Activated CD8-positive, alpha-beta memory T cell treated with anti-CD3 and anti-CD28 coated beads, Interleukin-2, amount 50 U/mL, for 24 hours (primary cell): ENCODE measurements around the gene DPPA5.
A peak's percentile ranks its signal among the peaks of the same experiment; 100 is the strongest.
"Not testable (repeated sequence)": the region's sequence is repeated elsewhere in the genome, so short reads cannot be mapped to it uniquely, and the experiment has no call there.

Experiments used
- DNase-seq: peaks from one replicate; pipeline ENCODE4 v3.0.0-alpha.2; 2020; ENCODE audit errors: extremely low read depth

The DPPA5 gene

DNA sequence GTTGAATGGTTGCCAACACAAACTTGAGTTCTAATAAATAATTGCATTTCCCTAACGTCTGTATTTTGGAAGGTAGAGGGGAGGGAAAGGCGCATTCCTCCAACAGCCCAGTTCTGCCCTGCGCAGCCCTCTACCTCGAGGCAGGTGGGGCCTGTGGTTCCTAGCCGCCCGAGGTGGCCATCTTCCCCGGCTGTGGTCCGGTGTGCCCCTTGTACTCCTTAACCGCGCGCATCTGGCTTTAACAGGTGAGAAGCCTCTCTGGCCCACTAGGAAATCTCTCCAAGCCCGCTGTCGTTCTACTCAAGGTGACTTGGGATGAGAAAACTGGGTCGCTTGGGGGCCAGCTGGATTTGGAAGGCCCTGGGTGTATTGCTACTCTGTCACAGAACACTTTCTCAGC is 10.0 kb upstream of the DPPA5 start:
- no peak for DNase-seq

DNA sequence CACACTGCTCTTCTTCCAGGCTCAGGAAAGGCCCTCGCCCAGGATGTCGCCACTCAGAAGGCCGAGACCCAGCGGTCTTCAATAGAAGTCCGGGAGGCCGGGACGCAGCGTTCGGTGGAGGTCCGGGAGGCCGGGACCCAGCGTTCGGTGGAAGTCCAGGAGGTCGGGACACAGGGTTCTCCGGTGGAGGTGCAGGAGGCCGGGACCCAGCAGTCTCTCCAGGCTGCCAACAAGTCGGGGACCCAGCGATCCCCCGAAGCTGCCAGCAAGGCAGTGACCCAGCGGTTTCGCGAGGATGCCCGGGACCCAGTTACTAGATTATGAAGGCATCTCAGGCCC is 9.4 kb upstream of the DPPA5 start:
- DNase-seq = no peak

DNA sequence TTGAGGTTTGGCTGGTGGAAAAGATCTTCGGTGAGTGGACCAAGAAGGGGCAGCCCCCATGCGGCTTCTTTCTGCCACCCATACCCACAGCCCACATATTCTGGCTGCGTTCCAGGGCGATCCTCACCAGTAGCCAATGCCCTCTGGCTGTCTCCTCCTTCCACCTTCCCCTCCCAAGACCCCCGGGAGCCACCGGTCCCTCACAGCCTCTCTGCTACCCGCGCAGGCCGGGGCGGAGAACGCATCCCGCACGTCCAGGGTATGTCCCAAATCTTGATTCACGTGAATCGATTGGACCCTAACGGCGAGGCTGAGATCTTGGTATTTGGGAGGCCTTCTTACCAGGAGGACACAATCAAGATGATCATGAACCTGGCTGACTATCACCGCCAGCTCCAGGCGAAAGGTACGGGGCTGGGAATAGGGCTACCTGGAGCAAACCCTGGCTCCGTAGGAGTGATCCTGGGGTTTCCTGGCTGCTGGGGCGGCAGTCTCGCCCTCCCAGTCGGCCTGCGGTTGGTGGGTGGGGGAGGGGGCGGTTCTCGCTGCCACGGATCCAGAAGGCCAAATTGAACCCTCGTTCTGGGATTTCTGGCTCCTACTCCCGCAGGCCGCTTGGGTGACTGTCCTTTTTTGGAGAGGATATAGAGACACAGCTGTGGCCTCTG is 8.9 kb upstream of the DPPA5 start:
- DNase-seq = no peak

DNA sequence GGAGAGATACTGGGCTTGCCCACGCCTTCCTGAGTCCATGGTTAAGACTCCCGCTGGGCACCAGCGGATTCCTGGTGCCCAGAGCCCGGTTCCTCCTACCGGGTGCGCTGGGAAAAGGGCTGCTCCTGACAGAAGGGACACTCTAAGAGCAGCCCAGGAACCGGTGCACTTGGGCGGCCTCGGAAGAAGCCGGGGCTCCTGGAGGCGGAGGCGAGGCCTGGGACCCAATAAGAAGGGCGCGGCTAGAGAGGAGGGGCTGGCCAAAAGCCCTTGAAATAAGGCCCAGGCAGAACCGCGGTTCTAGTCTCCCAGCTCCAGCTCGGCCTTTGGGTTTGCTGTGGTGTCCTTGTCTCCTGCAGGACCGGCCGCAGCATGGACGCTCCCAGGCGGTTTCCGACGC is 8.3 kb upstream of the DPPA5 start, which contains the start of gene KHDC3L:
Gene KHDC3L, plus strand, starts transcription at position 301 of the 400 bp plus-strand sequence. Its CDS starts 72 bp downstream, at position 373.
- no peak for DNase-seq

DNA sequence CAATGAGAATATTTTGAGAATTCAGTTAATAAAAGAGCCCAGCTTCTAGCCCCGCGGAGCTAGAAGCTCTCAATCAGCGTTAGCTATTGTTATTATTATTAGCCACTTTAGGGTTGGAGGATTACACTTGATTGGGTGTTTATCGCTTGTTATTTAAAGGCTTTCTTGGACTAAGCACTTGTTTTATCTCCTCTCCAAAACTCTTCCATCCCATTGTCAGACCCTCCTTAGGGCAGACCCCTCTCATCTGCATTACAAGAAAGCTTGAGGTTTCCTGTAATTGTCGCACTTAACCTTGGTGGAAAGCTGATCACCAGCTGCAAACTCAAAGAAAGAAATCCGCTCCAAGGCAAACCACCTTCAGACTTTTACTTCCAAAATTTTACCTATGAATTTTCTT is 4.8 kb downstream of the DPPA5 start:
- no peak for DNase-seq

DNA sequence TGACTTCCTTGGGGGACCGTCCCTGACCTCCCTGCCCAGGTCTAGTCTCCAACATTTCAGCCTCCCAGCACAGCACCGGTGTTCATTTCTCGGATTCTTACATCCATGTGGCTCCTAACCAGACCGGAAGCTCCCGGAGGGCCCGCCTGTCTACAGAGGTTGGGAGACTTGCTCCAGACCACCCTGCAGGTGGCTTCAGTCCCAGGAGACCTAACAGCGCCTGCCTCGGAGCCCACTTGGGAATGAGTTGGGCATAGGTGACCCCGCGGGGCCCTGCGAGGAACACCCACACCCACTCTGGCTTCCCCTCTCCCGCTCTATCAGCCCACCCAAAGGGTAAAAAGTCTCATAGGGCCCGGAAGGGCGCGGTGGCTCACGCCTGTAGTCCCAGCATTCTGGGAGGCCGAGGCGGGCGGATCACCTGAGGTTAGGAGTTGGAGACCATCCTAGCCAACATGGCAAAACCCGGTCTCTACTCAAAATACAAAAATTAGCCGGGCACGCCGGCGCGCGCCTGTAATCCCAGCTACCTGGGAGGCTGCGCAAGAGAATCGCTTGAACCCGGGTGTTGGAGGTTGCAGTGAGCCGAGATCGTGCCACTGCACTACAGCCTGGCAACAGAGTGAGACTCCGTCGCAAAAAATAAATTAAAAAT is 5.4 kb downstream of the DPPA5 start:
- no peak for DNase-seq

DNA sequence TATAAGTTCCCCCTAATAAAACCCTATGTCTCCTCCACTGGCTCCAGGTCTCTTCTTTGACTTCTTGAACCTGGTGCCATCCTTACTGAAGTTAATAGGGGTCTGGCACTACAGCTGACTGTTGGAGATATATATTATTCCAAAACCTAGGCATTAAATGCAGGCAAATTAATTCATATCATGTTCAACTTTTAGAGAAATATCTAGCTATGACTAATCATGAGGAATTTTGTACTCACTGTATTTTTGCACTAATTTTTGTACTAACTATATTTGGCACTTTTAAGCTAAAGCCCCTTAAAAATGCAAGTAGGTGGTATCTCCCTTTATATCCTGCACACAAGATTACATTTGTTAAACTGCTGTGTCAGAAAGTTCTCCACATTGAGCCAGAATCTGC is 10.9 kb downstream of the DPPA5 start:
- no peak for DNase-seq

DNA sequence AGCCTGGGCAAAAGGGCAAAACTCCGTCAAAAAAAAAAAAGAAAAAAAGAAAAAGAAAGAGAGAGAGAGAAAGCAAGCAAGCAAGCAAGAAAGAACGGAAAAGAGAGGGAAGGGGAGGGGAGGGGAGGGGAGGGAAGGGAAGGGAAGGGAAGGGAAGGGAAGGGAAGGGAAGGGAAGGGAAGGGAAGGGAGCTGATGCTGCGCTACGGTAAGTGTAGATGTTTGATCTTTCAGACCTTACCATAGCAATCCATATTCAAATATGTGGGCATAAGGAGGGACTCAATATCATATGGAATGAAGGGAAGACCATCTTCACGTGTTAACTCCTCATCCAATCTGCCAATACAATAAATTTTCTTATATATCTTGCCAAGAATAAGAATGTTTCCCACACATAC is 11.9 kb downstream of the DPPA5 start:
- DNase-seq = no peak

DNA sequence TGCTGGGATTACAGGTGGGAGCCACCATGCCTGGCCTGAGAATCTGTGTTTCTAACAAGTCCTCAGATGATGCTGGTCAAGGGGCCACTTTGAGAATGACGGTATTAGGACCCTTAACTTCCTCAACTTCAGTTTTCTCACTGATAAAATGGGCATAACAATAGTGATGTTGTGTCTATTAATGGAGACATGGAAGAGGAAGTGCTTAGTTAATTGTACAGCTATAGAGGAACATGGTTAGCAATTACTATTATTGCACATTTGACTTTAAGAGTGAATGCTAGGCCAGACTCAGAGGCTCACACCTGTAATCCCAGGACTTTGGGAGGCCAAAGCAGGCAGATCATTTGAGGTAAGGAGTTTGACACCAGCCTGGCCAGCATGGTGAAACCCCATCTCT is 12.7 kb downstream of the DPPA5 start:
- no peak for DNase-seq

DNA sequence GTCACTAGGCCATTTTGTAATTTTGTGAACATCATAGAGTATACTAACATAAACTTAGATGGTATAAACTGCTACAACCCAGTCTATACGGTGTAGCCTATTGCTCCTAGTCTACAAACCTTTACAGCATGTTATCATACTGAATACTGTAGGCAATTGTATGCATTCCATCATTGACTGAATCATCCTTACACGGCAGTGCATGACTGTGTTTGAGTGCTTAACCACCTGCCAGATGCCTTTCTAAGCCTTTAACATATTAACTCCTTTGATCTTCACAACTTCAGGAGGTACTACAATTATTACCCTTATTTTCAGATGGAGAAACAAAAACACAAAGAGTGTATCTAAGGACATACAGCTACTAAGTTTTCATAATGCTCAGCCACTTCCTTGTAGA is 14.0 kb downstream of the DPPA5 start:
- no peak for DNase-seq

DNA sequence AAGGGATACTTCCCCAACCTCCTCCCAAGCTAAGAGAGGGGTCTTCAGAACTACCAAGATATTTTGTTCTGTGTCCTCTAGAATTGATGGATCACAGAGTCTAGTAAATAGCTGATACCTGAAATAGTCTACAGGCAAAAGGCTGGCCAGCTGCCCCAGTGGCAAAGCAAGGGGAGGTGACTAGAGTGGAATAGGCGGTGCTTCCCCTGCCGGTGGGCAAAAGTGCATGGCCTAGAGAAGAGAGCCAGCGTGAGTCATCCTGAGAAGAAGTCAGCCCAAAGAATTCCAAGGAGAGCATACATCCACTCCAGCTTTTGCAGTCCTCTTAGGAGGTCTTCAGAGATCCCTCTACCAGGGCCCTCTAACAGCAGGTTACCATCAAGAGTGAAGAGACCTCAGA is 14.7 kb downstream of the DPPA5 start:
- DNase-seq = no peak

DNA sequence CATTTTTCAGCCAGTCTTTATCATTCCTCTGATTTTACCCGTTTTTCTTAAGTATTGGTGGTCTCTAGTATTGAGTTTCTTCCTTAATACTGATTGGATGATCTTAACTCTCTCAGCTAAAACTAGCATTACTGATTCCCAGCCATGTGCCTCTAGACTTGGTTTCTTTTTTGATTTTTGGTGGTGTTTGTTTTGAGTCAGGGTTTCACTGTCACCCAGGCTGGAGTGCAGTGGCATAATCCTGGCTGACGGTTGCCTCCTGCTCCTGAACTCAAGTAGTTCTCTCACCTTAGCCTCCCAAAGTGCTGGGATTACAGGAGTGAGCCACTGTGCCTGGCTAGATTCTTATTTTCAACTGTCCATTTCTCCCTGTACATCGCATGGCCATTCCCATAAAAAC is 24.9 kb downstream of the DPPA5 start:
- no peak for DNase-seq

DNA sequence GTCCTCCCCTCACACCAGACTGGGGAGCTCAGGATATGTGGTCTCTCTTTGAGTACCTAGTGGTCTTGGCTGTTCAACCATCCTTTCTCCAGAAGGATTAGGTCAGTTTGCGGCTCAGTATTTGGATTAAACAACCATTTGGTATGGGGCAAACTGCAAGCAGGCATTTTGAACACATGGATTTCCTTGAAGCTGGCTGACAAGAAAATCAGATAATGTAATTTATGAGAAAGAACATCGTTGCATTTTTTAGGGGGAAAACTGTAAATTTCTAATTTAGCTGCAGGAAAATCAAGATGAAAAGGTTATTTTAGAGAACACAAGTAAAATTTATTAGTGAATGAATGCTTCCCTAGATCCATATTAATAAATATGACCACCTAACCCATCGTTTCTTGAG is 25.3 kb downstream of the DPPA5 start:
- DNase-seq = no peak

DNA sequence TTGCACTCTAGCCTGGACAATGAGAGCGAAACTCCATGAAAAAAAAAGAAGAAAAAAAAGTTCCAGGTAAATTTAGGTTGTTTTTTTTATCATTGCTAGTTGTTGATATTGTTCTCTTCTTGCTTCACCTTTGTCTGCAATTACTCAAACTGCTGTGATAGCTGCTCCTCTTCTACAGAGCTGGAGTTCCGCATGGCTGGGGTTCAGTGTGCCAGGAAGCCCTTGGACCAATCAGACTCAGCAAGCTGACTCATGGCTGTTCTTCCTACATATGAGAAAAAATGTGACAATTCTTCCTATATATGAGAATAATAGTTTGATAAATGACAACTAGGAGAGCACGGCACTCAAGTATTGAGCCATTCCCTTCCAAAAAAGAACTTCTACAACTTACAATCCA is 28.4 kb downstream of the DPPA5 start:
- no peak for DNase-seq

DNA sequence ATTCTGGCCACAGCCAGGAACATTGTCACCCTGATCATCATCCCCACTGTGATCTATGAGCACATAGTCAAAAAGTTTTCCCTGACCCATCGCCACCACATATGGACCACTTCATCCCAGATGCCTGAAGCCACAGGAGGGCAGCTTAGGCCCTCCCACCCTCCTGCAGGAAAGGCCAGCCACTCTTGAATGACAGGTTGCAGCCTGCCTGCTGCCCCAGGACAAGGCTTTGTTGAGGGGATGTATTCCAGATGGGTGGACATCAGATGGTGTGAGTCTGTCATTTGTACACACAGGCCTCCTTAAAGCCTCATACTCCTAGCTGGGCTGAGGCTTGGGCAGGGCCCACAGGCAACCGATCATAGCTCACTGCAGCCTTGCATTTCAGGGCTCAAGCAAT is 30.8 kb downstream of the DPPA5 start:
- no peak for DNase-seq

DNA sequence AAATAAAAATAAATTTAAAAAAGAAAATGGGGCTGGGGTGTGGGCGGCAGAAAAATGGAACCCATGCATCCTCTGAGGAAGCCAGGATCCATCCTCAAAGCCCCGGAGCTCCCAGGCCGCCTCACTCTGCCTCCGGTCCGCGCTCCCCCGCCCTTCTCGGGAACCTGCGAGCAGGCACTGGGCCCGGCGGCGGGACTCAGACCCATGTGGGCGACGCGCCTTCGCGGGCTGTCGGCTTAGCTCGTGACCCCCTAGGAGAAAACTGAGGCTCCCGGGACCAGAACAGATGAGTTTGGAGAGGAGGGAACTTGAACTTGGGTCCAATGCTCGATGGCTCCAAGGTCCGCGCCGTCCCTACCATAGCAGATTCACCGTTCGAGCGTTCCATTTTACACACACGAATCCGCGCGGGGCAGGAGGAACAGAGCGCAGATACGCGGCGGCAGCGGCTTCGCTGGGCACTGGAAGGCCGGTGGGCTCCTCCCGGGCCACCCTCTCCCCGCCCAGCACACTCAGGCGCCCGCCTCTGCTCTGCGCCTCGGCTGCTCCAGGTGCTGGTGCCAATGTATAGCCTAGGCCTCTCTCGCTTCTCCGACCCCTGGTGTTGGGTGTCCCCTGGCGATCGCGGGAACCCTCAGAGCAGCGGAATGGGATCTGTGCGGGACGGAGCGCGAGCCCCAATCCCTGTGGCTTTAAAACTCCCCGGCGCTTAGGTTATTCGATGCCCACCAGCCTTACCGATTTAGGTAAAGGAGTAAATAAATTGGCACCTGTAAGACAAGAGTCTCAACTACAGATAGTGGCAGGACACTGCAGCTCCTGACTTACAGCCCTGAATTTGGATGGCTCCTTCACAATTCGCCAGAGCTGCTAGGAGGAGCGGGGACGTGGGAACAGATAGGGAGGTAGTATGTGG is 39.2 kb downstream of the DPPA5 start:
- no peak for DNase-seq

DNA sequence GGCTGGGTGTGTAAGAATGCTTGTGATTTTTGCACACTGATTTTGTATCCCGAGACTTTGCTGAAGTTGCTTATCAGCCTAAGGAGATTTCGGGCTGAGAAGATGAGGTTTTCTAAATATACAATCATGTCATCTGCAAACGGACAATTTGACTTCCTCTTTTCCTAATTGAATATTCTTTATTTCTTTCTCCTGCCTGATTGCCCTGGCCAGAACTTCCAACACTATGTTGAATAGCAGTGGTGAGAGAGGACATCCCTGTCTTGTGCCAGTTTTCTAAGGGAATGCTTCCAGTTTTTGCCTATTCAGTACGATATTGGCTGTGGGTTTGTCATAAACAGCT is 43.6 kb downstream of the DPPA5 start:
- not testable (repeated sequence) for DNase-seq

DNA sequence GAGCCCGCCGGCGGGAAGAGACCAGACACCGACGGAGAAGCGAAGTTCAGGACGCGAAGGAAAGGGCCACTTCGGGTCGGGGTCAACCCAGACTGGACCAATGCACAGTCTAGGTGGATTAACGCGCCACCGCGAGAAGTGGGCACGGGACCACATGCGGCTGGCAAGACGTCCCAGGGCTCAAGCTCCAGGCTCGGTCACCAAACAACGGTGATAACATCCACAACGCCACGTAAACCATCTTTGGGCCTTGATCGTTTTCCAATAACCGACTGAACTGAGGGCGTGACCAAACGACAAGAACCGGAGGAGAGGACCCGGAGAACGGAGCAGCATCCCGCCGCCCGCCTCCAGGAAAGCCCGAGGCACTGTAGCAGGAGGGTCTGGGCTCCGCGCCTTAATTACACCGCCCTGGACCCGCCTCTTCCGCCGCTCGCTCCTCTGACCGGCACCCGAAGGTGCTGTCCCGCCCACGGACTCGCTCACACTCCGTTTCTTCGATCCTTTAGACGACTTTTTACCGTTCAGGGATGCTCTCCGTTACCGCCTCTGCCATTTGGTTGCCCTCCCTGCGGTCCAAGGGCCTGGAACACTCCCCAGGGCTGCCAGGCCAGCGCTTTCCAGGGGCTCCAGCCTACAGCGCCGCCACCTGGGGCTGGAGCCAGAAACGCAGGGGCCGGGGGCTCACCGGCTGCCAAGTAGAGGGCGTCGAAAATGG is 44.1 kb downstream of the DPPA5 start:
- peak; percentile 27 for DNase-seq

DNA sequence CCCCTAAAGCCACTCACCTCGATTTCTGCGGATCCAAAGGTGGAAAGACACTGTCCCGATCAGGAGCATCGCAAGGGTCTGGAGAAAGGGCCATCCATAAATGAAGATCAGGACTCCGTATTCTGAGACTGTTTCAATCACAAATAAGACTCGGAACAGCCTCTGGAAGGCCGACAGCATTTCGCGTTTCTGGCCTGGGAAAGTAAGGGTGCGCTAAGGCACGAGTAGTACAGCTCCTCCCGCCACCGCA is 44.6 kb downstream of the DPPA5 start:
- no peak for DNase-seq

DNA sequence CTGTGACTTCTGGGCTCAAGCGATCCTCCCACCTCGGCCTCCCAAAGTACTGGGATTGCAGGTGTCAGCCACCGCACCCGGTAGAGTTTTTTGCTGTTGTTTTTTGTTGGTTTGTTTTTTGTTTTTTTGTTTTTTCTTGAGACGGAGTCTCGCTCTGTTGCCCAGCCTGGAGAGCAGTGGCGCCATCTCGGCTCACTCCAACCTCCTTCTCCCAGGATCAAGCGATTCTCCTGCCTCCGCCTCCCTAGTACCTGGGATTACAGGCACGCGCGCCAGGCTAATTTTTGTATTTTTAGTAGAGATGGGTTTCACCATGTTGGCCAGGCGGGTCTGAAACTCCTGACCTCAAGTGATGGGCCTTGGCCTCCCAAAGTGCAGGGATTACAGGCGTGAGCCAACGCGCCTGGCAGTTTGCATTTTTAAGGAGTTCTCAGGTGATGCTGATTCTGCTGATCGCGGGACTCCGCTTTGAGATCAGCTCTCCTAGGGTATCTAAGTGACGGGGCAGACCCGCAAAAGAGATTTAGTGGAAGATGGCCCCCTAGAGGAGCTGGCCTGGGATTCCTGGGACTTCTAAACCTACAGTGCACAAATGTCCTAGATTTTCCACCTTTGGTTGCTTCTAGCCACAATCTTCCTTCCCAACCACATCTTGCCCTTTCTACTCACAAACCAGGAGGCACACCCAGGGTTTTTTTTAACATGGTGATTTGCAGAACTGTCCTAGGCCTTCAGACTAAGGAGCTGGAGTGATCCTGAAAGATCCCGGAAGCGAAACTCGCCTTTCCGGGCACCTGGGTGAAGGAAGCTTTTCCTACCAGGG is 45.2 kb downstream of the DPPA5 start:
- DNase-seq = no peak

DNA sequence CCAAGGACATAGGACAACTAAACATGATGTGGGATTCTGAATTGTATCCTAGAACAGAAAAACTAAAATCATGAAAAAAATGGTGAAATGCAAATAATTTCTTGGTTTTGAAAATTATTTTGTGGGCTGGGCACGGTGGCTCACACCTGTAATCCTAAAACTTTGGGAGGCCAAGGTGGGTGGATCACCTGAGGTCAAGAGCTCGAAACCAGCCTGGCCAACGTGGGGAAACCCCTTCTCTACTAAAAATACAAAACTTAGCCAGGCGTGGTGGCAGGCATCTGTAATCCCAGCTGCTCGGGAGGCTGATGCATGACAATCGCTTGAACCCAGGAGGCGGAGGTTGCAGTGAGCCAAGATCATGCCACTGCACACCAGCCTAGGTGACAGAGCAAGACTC is 50.3 kb downstream of the DPPA5 start:
- DNase-seq = not testable (repeated sequence)
